HCT116 (cell line): Measurements from ENCODE around the gene ADRM1. TPM values are rescaled to one million over a fixed set of nuclear protein-coding genes. Genes with fewer than 3 reads are reported as not detected.

Experiments
- ATAC-seq: fragments of 200-7000 bp; cut with Tn5 transposase; 2 replicates; pipeline ENCODE4 v1.9.1; 2020; ENCODE audit warnings: mild to moderate bottlenecking, moderate library complexity
- BruUV-seq: library from RNA; stranded (reverse); fragments of 400-500 nt; replicated peaks from 2 replicates; lab custom pipeline; 2021; lab: Mats Ljungman, UMichigan
- CTCF ChIA-PET: fragments of 300-600 bp; sonication (Branson Sonifier 250); formaldehyde crosslinking; loops from one replicate; lab custom pipeline; 2021; ENCODE audit warnings: antibody characterized with exemption; lab: Charles Lee
- POLR2A ChIA-PET: fragments of 300-600, 350-600 bp; sonication (Branson Sonifier 250); formaldehyde crosslinking; loops from one replicate; lab custom pipeline; 2021; ENCODE audit warnings: antibody characterized with exemption; lab: Charles Lee
- RAD21 ChIA-PET, 2 experiments: fragments of 300-600 bp; sonication (Branson Sonifier 250); formaldehyde crosslinking; loops; one replicate each; lab custom pipeline; 2023; ENCODE audit warnings: low total read pairs in 2 of 2; ENCODE audit not compliant: uncharacterized antibody in 2 of 2, unreplicated experiment in 2 of 2, low non-redundant PET in 1 of 2; lab: Charles Lee
- DNase-seq: peaks from one replicate; pipeline ENCODE4 v3.0.0-alpha.2; 2010; ENCODE audit warnings: low read depth, low spot score
- H2AFZ ChIP-seq: fragments of 200-600 bp; shearing (Covaris generic), sonication (generic); 2 replicates; pipeline ENCODE4 v1.6.1; 2017; ENCODE audit warnings: low read depth, mixed run types, mixed read lengths, antibody characterized with exemption, low read length; ENCODE audit not compliant: poor library complexity, severe bottlenecking
- H3K27ac ChIP-seq: 2 replicates; pipeline ENCODE4 v1.5.1; 2012; ENCODE audit warnings: low read depth, low read length
- H3K27me3 ChIP-seq: fragments of 200-600 bp; sonication (generic); 2 replicates; pipeline ENCODE4 v1.6.1; 2016; ENCODE audit warnings: mixed run types, low read length, mixed read lengths; ENCODE audit not compliant: insufficient read depth
- H3K36me3 ChIP-seq, 2 experiments: fragments of 200-500 bp in 1 of 2; fragments of 200-600 bp in 1 of 2; sonication (Bioruptor generic) in 1 of 2; sonication (generic) in 1 of 2; 2 replicates each; pipeline versions ENCODE4 v1.5.1 to v1.6.1; 2014 to 2016; ENCODE audit warnings: low read length in 2 of 2, inconsistent platforms in 1 of 2, mixed read lengths in 1 of 2, mixed run types in 1 of 2; ENCODE audit not compliant: insufficient read depth in 2 of 2, control insufficient read depth in 1 of 2
- H3K4me1 ChIP-seq, 2 experiments: fragments of 200-600 bp in 1 of 2; sonication (generic) in 1 of 2; 2 replicates each; pipeline versions ENCODE4 v1.5.1 to v1.6.1; 2012 to 2017; ENCODE audit warnings: low read length in 2 of 2, inconsistent platforms in 1 of 2, mild to moderate bottlenecking in 1 of 2, mixed read lengths in 1 of 2, mixed run types in 1 of 2, moderate library complexity in 1 of 2; ENCODE audit not compliant: insufficient read depth in 2 of 2, control insufficient read depth in 1 of 2
- H3K4me2 ChIP-seq: fragments of 200-600 bp; sonication (generic); 2 replicates; pipeline ENCODE4 v1.6.1; 2017; ENCODE audit warnings: mixed run types, low read length, mixed read lengths
- H3K4me3 ChIP-seq, 2 experiments: fragments of 200-600 bp in 1 of 2; sonication (generic) in 1 of 2; replicated peaks in 1 of 2; 2 replicates each; pipeline ENCODE4 v1.5.1; 2011 to 2016; ENCODE audit warnings: low read length in 2 of 2, control low read depth in 1 of 2, low read depth in 1 of 2, mild to moderate bottlenecking in 1 of 2, mixed read lengths in 1 of 2, mixed run types in 1 of 2
- H3K79me2 ChIP-seq: fragments of 200-600 bp; sonication (generic); 2 replicates; pipeline ENCODE4 v1.6.1; 2017; ENCODE audit warnings: mild to moderate bottlenecking, mixed run types, low read length, moderate library complexity, mixed read lengths; ENCODE audit not compliant: insufficient read depth
- H3K9ac ChIP-seq: fragments of 200-600 bp; sonication (generic); 2 replicates; pipeline ENCODE4 v1.6.1; 2016; ENCODE audit warnings: low read length, mixed read lengths
- H3K9me2 ChIP-seq: fragments of 200-600 bp; sonication (generic), shearing (Covaris generic); 2 replicates; pipeline ENCODE4 v1.6.1; 2017; ENCODE audit warnings: mixed run types, mild to moderate bottlenecking, moderate library complexity; ENCODE audit not compliant: insufficient read depth
- H3K9me3 ChIP-seq, 2 experiments: fragments of 200-500 bp in 1 of 2; fragments of 200-600 bp in 1 of 2; sonication (Bioruptor generic) in 1 of 2; sonication (generic) in 1 of 2; 2 replicates each; pipeline ENCODE4 v1.6.1; 2014 to 2017; ENCODE audit warnings: low read length in 2 of 2, mixed read lengths in 2 of 2, inconsistent platforms in 1 of 2, low read depth in 1 of 2, mild to moderate bottlenecking in 1 of 2, mixed run types in 1 of 2, moderate library complexity in 1 of 2; ENCODE audit not compliant: control insufficient read depth in 1 of 2, insufficient read depth in 1 of 2
- H4K20me1 ChIP-seq: fragments of 200-600 bp; sonication (generic), shearing (Covaris generic); 2 replicates; pipeline ENCODE4 v1.6.1; 2017; ENCODE audit warnings: mixed run types, mild to moderate bottlenecking, moderate library complexity; ENCODE audit not compliant: insufficient read depth
- EGR1 ChIP-seq: IDR thresholded peaks from 2 replicates; pipeline ENCODE4 v1.6.1; 2012; ENCODE audit warnings: low read depth
- ELF1 ChIP-seq: IDR thresholded peaks from 2 replicates; pipeline ENCODE4 v1.6.1; 2012; ENCODE audit warnings: low read depth, borderline replicate concordance
- EZH2 ChIP-seq: fragments of 200-600 bp; sonication (generic); IDR thresholded peaks from 2 replicates; pipeline ENCODE4 v1.6.1; 2017; ENCODE audit warnings: antibody characterized with exemption, mixed run types
- FOSL1 ChIP-seq: IDR thresholded peaks from 2 replicates; pipeline ENCODE4 v1.6.1; 2012; ENCODE audit warnings: low read depth
- REST ChIP-seq: IDR thresholded peaks from 2 replicates; pipeline ENCODE4 v1.6.1; 2012; ENCODE audit warnings: low read depth
- SP1 ChIP-seq: IDR thresholded peaks from 2 replicates; pipeline ENCODE4 v1.6.1; 2012; ENCODE audit warnings: low read depth
- SRF ChIP-seq: IDR thresholded peaks from 2 replicates; pipeline ENCODE4 v1.6.1; 2012; ENCODE audit warnings: low read depth
- YY1 ChIP-seq: IDR thresholded peaks from 2 replicates; pipeline ENCODE4 v1.6.1; 2011; ENCODE audit warnings: low read length, low read depth, moderate library complexity, mild to moderate bottlenecking; ENCODE audit not compliant: insufficient replicate concordance; ENCODE audit errors: extremely low read depth
- intact Hi-C: fragments of 100-400 bp; cut with micrococcal nuclease; formaldehyde crosslinking; loops from 2 replicates; pipeline ENCODE4 v1.10.0; 2022
- total RNA-seq: library from RNA; stranded (reverse); gene quantifications from one replicate; pipeline ENCODE4 v1.2.1, GENCODE V29; 2021; ENCODE audit not compliant: unreplicated experiment

The ADRM1 gene
- total RNA-seq, 1 experiment from 2014 or later: 158 TPM

DNA sequence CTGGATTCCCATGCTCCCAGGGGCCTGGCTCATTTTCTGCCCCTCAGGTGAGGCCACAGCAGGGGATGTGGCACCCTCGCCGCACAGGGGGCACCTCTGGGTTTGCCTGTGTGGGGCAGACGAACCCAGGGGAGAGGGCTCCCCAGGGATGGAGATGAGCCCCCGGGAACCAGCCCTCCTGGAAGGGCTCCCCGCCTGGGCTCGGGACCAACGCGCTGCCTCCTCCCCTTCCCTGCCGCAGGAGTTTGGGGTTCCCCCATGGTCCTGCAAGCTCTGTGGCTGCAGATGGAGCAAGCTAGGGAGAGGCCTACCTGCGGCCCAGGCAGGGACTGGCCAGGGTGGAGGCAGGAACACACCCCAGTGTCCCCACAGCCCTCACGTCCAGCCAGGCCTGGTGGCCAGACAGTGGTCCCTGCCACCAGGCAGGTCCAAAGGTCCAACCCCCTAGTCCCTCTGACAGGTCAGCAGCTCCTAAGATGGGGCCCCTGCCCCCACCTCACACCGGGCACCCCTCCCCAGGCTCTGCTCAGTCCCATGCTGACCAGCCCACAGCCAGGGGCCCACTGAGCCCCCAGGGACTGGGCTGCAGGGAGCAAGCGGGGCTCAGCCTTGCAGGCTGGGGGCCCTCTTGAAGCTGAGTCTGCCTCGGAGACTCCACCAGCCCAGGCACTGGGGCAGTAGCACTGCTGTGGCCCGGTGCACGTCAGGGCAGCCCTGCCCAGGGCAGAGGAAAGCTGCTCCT is 50.7 kb downstream of the ADRM1 start:
- Histone ChIP-seq H3K79me2 (peaks cover 64% of the 10 kb centered on the region), H3K9ac (no peak overlapping the region), H2AFZ (no peak overlapping the region)

GRCh38 chr20:62354031-62354808 is 51.4 kb downstream of the ADRM1 start:
- no peak for TF ChIP-seq ELF1
- no peak for TF ChIP-seq REST
- no peak for TF ChIP-seq YY1
- no peak for TF ChIP-seq EGR1
- no peak for TF ChIP-seq SP1
- TF ChIP-seq, all 23 proteins: peak for 0
- POLR2A ChIA-PET: no interaction called here
- Histone ChIP-seq H3K36me3 (peaks cover 3 to 25% of the 10 kb centered on the region in 2 experiments; a peak in 2 of 4 replicates), H2AFZ (no peak overlapping the region), H3K4me1 (peaks cover 63 to 88% of the 10 kb centered on the region in 2 experiments), H3K9me2 (no peaks in the 10 kb centered on the region), H3K4me3 (no peak overlapping the region), H3K27me3 (no peaks in the 10 kb centered on the region), H3K27ac (peak overlapping the region; percentile 91; the same call in 1 of the 2 replicates), H3K9ac (no peak overlapping the region), H3K79me2 (peaks cover 72% of the 10 kb centered on the region), H3K4me2 (no peak overlapping the region), H4K20me1 (no peaks in the 10 kb centered on the region), H3K9me3 (no peaks in the 10 kb centered on the region)
- CTCF ChIA-PET: no interaction called here
- no peak for ATAC-seq
- no TSS peak for BruUV-seq
- no peak for DNase-seq
- RAD21 ChIA-PET: no interaction called here
- intact Hi-C loops: no loop called here

More for the DNA sequence above, 50.7 kb downstream of the ADRM1 start:
- BruUV-seq: no TSS peak
- CTCF ChIA-PET: no interaction called here
- H3K9me2 ChIP-seq: no peaks in the 10 kb centered on the region
- POLR2A ChIA-PET: no interaction called here
- H3K27ac ChIP-seq: peak overlapping the region; percentile 99
- peaks cover 56 to 81% of the 10 kb centered on the region in 2 experiments for H3K4me1 ChIP-seq
- intact Hi-C loops: no loop called here
- H4K20me1 ChIP-seq: no peaks in the 10 kb centered on the region
- no peak overlapping the region for H3K4me2 ChIP-seq
- no peaks in the 10 kb centered on the region for H3K9me3 ChIP-seq
- no peak for ATAC-seq
- no peaks in the 10 kb centered on the region for H3K27me3 ChIP-seq
- RAD21 ChIA-PET: no interaction called here
- no peak overlapping the region for H3K4me3 ChIP-seq
- H3K36me3 ChIP-seq: peaks cover 3 to 25% of the 10 kb centered on the region in 2 experiments; a peak in 2 of 4 replicates
- DNase-seq: no peak
- no peak for TF ChIP-seq FOSL1
- no peak for TF ChIP-seq EGR1
- no peak for TF ChIP-seq ELF1
- no peak for TF ChIP-seq SRF
- TF ChIP-seq EZH2: no peak
